HG03457 (cell line): ENCODE results near the gene TLE1.
"Not testable (repeated sequence)": the region's sequence is repeated elsewhere in the genome, so short reads cannot be mapped to it uniquely, and the experiment has no call there.

ENCODE experiments used
- ATAC-seq: cut with Tn5 transposase; IDR thresholded peaks from one replicate; pipeline ENCODE4 v1.9.1; 2021; ENCODE audit warnings: moderate number of reproducible peaks; ENCODE audit not compliant: unreplicated experiment

TLE1 gene

DNA sequence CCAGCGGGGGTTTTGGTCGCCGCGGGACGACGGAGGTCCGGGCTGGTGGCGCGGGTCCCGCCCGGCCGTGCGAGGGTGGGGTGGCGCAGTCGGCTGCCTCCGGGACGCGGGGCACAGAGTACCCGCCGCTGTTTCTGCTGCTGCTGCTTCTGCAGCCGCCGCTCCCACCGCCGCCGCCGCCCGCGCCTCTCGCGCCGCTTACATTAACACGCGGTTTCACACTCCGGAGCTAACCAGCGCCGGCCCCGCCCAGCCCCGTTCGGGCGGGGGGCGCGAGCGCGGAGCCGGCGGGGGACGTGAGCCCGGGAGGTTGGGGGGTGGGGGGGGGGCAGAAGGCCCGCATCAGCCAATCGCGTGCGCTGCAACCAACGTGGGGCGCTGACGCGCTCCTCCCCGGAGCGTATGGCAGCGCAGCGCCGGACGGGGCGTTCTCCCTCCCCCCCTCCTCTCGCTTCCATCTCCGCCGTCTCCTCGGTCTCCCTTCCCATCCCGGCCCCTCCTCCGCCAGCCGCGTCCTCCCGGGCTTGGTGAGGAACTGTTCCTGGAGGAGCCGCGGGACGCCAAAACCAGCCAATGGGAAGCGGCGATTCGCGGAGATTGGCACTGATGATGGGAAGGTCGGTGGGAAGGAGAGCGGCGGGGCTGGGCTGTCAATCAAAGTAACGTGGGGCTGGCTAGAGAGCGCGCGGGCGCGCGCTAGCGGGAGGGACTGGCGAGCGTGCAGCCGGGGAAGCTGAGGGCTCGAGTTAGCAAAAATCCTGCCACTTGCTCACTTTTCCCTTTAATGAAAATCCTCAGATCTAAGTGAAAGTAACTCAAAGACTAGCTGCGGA is at the start of gene TLE1:
Gene TLE1, minus strand, starts transcription at position 205 of the 833 bp plus-strand sequence. CDS start 1,307 bp downstream, outside the sequence.
- ATAC-seq, result peak; percentile 61

DNA sequence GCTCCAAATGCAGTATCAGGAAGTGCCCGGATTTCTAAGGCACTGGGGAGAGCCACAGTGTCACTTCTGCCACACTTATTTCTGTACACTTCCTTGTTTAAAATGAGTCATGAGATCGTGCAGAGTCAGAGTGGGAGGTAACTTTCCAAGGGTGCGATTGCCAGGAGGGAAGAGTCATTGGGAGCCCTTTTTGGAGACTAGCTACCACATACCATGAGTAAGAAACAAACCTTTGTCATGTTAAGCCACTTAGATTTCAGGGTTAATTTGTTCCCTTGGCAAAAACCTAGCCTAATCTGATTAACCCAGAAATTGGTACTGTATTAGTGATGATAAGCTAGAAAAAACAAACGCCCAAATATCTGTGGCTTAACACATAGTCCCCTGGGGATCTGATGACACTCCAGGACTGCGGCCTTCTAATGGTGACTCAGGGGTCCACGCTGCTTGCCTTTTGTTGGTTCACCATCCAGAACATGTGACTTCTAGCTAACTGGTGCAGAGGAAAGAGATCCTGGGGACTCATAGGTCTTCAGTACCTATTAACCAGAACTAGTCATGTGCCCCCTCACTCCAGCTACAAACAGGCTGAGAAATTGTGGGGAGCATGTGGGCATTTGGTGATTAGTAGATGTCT is 48.6 kb upstream of the TLE1 start:
- ATAC-seq, result no peak

DNA sequence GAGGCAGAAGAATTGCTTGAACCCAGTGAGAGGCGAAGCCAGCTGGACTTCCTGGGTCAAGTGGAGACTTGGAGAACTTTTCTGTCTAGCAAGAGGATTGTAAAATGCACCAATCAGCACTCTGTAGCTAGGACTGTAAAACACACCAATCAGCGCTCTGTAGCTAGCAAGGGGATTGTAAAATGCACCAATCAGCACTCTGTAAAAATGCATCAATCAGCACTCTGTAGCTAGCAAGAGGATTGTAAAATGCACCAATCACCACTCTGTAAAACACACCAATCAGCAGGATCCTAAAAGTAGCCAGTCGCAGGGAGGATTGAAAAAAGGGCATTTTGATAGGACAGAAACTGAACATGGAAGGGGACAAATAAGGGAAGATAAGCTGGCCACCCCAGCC is 41.2 kb upstream of the TLE1 start:
- not testable (repeated sequence) for ATAC-seq

DNA sequence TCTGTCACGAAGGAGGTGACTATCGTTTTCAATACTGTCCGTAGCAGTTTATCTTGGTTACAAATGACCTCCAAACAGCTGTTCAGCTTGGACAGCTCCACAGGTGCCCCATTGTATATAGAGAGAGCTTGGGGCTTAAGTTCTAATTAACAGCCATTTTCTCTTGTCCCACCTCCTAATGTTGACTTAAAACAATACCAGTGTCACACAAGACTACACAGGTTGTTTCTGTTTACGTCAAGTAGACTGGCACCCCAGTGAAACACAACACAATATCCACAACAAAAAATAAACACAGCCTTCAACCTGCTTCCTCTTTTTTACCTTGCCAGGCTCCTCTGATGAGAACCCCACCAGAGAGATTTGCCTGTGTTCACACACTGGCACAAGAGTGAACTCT is 39.8 kb upstream of the TLE1 start:
- ATAC-seq, result peak; percentile 67

DNA sequence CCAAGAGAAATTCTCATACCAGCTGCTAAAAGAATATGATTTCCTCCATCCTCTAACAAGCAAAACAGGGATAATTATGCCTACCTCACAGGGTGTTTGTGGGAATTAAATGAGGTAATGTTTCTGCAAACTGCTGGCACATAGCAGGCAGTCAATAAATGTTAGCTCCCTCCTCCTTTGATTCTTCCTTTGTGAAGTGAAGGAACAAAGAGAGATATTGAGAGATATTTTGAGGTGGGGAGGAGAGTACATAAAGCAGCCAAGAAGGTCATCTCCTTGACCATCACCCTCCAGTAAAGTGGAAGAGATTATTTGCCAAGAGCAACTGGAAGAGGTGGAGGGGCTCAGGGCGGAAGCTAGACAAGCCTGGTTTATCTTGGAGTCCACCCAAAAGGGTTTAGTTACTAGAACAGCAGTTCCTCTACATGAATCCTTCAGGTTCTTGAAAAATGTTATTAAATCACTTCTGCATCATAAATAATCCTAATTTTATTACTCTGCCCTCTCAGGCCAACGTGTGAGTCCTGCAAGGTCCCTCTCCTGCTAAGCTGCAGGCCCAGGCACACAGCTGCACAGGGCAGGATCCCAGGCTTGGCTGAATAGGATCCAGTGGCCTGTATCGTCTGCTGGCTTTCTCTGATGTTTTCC is 35.0 kb upstream of the TLE1 start:
- ATAC-seq, result no peak

DNA sequence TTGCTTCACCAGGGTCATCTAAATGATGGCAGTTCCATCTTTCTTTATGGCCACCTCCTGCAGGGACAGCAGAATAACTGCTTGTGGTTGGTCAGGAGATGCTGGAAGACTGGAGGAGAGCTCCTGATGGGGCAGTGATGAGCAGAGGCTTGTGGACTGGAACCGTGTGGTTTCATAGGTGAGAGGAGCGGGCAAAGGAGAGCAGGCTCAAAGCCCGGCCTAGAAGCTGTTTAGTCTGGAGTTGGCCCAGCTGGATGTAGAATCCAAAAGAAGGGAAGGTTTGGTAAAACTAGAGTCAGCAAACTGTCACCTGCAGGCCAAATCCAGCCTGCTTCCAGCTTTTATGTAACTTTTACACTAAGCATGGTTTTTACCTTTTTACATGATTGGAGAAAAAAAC is 32.9 kb upstream of the TLE1 start:
- ATAC-seq, result no peak

DNA sequence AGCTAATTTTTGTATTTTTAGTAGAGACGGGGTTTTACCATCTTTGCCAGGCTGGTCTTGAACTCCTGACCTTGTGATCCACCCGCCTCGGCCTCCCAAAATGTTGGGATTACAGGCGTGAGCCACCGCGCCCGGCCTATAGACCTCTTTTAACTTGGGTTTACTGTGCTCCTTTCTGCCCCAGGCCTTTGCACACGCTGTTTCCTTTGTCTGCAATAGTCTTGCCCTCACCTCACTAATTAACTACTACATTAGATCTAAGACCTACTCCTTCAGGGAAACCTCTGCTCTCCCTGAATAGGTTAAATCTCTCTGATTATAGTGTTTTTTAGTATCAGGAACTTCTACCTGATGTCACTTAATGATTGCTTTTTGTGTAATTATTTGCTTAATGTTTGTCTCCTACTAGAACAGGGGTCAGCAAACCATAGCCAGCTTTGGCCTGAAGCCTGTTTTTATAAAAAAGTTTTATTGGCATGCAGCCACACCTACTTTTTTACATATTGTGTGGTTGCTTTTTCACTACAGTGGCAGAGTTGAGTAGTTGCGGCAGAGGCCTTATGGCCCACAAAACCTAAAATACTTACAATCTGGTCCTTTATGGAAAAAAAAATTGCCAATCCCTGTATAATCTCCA is 31.2 kb upstream of the TLE1 start:
- ATAC-seq, result no peak

DNA sequence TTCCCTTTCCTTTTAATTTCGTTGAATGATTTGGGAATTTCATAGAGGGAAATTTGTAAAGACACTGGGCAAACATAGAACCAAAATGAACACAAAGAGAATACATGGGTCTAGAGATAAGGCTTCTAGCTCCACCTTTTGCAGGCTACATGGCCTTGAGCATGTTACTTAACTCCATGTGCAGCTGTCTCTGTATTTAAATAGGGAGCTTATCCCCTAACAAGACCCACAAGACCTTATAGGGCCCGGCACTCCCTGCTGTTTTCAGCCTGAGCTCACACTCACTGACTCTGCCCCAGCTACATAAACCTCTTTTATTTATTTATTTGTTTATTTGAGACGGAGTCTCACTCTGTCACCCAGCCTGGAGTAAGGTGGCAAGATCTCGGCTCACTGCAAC is 30.6 kb upstream of the TLE1 start:
- ATAC-seq, result no peak

DNA sequence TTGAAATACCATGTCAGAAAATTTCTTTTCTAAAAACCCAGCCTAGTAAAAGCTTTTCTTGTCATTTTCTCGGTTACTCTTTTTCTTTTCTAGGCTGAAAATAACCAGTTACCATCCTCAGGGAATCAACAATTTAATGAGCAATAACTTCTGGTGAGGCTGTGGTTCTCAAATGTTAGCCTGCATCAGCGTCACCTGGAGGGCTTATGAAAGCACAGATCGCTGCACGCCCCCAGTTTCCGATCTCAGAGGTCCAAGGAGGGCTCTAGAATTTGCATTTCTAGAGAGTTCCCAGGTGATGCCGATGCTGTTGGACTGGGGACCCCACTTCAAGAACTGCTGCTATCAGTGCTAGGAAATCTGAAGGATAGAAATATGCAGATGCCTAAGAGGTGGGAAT is 28.9 kb upstream of the TLE1 start:
- no peak for ATAC-seq

DNA sequence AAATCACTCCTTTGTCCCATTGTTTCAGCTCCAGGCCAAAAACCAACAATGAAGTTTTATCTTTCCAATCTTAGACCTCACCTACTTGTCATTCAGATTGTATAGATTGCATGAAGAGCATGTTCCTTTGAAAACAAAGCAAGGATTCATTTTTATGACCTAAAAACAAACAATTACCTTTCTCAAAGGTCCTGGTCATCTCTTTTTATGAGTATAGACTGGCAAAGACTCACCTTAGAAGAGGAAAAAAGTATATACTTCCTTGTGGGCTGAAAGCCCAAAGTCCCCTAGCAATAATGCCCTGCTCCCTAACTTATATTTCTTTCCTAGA is 28.4 kb upstream of the TLE1 start:
- ATAC-seq, result no peak

DNA sequence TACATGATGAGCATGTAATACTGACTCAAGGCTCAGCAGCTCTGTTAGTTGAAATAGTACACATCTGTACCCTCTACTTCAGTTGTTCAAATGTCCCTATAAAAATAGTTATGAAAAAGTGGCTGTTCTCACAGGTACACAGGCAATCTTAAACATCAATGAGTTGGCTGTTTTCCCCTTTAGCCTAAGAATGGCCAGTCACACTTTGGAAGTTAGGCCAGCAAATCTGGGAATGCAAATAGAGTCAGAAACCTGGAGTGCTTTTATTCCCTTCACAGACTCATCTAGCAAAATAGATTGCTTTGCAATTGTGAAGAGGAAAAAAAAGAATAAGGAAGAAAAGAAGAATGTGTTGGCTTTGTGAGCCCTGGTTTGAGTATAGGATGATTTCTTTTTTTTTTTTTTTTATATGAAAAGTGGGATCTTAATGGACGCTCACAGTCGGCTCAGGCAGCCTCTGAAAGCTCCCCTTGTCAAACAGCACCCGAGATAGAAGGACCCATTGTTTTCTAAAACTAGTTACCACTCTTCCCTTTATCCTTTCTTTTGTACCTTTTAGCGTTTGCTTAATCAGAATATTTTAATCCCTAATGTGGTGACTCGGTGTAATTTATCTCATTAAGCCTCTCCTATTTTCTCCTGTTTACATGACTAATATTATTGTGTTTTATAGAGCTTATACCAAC is 27.9 kb upstream of the TLE1 start:
- ATAC-seq, result no peak

DNA sequence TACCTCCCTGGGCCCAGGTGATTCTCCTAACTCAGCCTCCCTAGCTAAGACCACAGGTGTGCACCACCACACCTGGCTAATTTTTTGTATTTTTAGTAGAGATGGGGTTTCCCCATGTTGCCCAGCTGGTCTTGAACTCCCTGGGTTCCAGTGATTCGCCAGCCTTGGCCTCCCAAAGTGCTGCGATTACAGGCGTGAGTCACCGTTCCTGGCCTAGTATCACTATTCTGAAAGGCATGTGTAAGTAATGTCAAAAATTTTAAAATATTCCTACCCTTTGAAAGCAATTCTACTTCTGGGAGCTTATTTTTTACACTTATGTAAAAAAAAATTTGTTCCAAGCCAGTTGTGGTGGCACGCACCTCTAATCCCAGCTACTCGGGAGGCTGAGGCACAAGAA is 27.1 kb upstream of the TLE1 start:
- no peak for ATAC-seq

DNA sequence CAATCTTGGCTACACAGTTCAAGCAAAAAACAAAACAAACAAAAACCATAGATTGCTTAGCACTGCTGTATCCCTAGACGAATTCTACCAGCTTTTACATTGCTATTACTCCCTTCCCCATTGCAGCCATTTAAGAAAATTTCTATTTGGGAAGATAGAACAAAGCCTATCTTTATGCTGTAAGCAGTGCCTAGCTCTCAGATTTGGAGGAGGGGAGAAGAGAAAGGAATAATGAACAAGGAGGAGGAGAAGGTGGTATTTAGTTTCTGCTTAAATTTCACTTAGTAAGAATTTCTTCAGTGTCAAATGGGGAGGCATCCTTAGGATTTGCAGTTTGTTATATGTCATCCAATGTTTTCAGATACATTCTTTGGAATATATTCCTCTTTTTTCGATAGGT is 16.2 kb upstream of the TLE1 start:
- ATAC-seq, result no peak

DNA sequence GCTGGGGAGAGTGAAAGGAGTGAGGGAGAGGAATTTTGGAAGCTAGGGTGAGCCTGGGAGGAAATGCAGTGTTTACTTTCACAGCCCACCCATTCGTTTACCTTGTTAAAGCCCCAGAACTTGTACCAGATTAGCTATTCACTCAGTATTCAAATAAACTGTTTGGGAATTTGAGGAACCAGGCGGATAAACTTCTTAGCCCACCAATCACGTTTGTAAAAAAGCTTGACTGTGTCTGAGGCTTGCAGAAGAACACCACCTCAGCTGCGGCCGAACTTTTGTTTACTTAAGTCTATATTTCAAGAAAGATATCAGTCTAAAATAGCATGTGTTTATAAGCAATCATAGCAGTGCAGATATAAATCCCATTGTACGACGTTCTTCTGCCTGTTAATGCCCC is 5.2 kb upstream of the TLE1 start:
- no peak for ATAC-seq

DNA sequence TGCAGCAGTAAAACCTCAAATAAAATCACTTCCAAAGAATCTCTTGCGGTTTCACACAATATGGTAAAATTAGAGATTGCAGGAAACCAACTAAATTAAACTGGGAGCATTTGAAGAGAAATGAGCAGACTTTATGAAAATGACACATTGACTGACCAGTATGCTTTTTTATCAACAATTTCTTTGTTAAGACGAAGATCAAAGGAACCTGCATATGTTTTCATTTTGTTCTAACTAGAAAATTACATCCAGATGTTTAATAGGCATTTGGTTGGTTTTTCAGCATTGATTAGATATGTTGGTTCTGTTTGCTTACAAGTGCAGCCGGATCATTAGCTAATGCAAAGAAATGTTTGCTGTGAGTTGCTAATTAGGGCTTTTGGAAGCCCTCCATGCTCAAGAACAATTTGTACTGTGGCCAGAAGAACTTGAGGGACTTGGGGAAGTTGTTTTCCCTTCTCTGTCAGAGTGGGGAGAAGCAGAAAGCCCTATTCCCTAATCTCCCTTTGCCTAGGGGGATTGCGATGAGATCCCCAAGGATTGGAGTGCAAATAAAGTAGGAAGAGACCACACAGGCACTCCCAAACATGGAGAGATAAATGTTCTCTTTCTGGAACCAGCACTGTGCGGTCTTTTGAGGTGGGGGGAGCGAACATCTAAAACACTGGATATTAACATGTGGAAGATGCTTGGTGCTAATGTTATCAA is 4.5 kb upstream of the TLE1 start:
- no peak for ATAC-seq

DNA sequence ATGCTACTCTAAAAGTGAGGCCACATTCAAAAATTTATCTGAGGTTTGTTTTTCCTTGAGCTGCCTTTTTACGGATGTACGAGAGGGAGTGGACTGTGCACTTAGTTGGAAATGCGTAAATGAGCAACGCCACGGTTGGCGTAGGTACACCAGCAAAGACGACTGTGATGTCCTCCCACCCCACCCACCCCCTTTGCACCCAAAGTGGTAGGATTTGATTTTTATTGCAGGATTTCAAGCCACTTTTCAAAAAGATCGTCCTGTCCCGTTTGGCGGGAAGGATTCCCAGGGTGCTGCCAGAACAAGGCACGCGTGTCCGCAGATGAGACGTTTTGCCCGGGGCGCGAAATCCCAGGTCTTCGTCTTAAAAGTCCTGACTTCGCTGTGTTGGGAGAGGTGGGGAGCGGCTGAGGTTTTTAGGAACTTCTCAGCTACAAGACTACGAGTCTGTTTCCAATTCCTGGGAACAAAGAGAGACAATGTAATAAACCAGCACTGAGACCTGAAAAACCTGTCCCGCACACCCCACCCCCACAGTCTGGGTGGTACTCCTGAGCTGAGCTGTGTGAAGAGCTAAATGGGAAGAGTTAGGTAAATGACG is 1.0 kb upstream of the TLE1 start:
- no peak for ATAC-seq

DNA sequence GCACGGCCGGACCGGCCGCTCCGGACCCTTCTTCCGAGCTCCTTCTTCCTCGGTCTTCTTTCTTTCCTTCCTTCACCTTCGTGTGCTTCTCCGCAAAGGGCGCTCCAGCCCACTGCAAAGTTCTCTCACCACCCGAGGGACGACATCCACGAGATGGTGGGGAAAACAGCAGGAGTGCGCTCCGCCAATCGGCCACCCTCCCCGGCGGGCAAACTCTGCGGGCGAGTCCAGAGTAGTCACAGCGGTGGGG is 329 bp downstream of the TLE1 start:
- not testable (repeated sequence) for ATAC-seq

DNA sequence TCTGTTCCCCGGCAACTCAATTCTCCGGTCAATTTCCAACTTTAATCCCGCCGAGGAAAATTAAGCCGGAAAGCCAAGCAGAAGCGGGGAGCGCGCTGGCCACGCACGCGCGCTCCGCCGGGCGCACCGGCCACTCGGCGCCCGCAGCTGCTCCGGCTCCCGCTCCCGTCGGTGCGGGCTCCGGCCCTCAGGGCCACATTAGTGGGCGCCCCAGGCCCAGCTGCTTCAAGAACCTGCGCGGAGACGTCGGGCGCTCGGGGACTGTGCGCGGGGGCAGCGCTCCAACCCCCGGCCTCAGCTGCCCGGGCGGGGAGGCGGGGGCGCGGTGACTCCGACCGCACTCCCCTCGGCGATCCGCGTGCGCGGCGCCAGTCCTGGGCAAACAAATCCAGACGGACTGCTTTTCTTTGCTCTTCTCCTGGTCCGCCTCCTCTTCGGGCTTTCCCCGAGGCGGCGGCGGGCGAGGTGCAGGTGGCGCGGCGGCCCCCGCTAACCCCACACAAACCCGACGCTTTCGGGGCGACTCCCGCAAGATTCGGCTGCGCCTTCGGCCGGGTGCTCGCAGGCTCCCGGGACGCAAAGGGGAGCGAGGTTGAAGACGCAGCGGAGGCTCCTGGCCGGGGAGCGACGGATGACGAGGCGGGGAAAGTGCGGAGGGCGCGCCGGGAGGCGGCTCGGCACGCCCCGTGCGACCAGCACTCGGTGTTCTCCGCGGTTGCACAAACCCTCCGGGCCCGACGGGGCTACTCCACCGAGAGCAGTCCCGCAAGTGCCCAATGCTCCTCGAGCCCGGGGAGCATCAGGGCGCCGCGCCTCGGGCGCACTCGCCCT is 870 bp downstream of the TLE1 start:
- ATAC-seq, result not testable (repeated sequence)

DNA sequence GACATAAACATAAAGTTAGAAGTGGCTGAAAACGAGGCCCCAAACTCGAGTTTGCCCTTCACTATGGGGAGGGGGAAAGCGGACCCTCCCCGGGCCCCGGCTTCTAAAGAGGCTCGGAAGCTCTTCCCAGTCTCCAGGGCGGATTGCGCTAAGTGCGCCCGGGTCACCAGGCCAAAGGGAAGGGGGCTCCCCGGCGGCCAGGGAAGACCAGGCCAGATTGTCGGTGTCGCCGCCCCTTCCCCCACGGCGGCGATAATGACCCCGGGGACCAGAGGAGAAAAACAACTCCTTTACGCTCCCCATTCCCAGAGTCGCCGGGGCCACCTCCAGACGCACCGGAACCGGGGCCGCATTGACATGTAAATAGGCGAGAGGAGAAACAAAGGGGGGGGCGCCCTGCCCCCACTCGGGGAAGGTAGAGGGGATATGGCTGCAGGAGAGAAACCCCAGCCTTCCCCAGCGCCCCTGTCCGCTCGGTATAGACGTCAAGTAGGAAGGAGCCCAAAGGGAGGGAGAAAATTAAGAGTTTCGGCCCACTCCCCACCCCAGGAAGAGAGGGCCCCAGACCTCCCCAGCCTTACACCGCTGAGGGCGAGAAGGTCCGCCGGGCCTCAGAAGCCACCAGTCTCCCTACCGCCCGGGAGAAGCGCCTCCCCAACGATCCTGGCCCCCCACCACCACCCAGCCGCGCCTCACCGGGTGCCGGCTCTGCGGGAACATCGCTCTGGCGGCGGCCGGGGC is 1.7 kb downstream of the TLE1 start:
- no peak for ATAC-seq
